Measurements from ENCODE around the gene TRIM54.
"Not testable (repeated sequence)": the region's sequence is repeated elsewhere in the genome, so short reads cannot be mapped to it uniquely, and the experiment has no call there.

Gene TRIM54

GRCh38 chr2:27288610-27289009 is 6.4 kb downstream of the TRIM54 start:
- DNase-seq, result no peak

DNA sequence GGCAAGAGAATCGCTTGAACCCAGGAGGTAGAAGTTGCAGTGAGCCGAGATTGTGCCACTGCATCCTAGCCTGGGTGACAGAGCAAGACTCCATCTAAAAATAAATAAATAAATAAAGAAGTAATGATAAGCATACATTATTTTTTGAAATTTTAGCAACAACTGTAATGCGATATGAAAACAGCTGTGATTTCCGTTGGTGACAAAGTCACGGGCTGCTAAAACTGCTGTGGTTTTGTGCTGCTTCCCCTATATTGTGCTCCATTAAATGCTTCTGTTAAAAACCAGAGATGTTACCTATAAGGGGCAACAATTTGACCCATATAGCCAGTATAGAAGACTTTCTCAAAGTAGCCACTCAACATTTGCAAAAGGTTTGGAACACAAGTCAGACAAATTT is 8.3 kb downstream of the TRIM54 start:
- no peak for DNase-seq

GRCh38 chr2:27291865-27292264 is 9.6 kb downstream of the TRIM54 start:
- DNase-seq, result no peak

- DNase-seq, result no peak
These were observed 12.7 kb downstream of the TRIM54 start for GRCh38 chr2:27294928-27295327.

DNA sequence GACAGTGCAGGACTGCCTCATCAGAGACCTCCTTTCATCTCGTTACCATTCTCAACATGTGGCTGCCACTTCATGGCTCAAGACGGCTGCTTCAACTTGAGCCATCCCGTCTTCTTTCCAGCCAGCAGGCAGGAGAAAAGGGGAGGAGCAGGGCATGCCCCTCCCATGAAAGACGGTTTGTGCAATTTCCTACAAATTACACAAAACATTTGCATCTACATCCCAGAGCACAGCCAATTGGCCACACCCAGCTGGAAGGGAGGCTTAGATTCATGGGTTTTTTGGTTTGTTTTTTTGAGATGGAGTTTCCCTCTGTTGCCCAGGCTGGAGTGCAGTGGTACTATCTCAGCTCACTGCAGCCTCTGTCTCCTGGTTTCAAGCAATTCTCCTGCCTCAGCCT is 14.3 kb downstream of the TRIM54 start:
- no peak for DNase-seq

- no peak for DNase-seq
These were observed 15.0 kb downstream of the TRIM54 start for GRCh38 chr2:27297195-27297594.

DNA sequence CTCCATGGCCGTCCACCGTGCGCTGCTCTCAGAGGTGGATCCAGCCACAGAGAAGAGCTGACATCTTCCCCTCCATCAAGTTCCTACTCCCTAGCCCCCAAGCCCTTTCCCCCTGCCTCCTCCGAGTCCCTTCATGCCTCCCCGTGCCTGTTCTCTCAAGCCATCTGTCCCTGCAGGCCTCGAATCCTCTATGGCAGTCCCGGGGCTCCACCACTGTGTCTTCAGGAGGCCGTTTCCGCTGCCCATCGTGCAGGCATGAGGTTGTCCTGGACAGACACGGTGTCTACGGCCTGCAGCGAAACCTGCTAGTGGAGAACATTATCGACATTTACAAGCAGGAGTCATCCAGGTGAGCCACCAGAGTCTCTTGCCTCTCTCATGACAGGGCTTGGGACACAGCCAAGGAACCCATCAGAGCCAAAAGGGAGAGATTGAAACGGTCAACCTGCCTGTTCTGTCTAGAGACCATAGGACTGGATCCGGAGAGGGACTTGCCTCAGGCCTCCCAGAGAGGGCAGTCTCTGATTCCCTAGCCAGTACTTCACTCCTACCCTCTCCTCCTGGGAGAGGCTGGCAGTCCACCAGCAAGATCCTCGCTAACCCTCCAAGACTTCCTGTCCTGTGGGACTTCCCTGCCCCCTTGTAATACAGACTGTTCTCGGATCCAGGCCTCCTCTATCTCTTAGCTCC is 16.3 kb downstream of the TRIM54 start:
- no peak for DNase-seq

GRCh38 chr2:27300606-27301005 is 18.4 kb downstream of the TRIM54 start:
- DNase-seq, result not testable (repeated sequence)

- peak; percentile 51 for DNase-seq
These were observed 21.1 kb downstream of the TRIM54 start for GRCh38 chr2:27303093-27304025.

DNA sequence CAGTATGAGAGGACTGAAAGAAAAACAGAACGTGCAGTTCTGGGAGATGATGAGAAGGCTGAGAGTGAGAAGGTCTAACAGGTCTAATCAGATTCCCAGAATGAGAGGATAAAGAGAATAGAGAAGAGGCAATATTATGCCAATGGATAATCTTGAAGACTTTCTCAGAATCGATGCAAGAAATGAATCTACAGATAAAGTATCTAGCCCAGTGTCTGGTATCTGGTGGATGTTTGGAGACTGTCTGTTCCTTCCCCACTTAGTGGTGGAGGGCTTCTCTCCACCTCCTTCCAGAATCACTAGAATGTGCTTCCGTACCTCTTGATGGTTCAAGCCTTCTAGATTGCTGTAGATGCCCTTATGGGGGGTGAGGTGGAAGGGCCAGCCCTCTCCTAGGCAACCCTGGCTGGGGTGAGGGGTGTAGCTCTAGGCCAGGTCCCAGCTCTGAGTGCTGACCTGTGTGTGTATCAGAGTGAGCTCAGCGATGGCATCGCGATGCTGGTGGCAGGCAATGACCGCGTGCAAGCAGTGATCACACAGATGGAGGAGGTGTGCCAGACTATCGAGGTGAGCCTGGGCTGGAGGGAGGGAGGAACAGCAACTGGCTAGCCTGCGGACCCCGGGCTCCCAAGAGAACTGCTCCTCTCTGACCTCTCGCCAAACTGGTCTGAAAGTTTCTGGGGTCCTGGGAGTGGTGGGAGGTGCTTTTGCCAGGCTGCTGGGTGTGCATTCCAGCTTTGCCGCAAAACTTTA is 22.4 kb downstream of the TRIM54 start:
- no peak for DNase-seq

GRCh38 chr2:27305516-27305915 is 23.3 kb downstream of the TRIM54 start:
- no peak for DNase-seq

DNA sequence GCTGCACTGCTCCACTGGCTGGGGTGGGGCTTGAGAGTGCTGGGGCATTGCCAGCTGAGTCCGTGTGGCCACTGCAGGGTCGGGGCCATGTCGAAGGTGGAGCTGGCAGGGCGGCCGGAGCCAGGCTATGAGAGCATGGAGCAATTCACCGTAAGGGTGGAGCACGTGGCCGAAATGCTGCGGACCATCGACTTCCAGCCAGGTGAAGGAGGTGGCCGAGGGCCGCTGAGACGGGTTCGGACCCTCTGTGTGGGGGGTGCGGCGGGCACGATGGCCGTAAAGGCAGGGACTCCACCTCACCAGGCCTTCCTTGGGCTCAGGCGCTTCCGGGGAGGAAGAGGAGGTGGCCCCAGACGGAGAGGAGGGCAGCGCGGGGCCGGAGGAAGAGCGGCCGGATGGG is 23.9 kb downstream of the TRIM54 start:
- DNase-seq, result no peak

- DNase-seq, result no peak
These were observed 24.5 kb downstream of the TRIM54 start for GRCh38 chr2:27306573-27307286.

DNA sequence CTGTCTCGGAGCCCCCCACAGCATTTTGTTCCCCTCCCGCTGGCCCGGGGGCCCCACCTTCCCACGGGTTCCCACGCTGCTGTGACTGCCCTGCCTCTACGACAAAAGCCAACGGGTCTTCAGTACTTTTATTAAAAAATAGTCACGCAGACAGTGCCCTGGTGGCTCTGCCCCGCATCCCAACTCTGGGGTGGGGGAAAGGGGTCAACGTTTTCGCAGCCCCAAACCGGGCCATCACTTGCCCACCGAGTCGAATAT is 25.0 kb downstream of the TRIM54 start:
- DNase-seq, result no peak

- no peak for DNase-seq
These were observed 25.5 kb downstream of the TRIM54 start for GRCh38 chr2:27307545-27308358.

DNA sequence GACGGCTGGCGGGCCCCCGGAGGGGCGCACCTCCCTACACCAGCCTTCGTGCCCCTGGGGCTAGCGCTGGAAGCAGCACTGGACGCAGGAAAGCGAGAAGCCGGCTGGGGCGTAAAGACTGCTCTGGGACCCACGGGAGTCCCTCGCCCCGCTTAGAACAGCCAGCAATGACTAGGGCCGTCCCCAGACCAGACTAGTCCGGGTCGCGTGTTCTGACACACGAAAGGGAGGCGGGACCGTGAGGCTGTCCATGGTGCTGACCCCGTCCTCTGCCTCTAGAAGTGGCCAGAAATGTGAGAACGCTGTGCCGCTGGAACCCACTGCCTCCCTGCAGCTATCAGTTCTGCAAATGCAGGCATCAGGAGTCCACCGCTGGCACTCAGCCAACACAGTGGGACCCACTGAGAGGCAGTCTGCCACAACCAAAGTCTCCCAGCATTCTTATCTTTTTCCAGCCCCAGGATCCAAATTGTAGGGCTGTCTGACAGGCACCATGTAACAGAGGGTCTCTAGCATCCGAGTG is 26.2 kb downstream of the TRIM54 start, which contains the start of gene UCN:
Gene UCN, minus strand, starts transcription at position 87 of the 523 bp plus-strand sequence. CDS start 550 bp downstream, outside the sequence.
- no peak for DNase-seq

- no peak for DNase-seq
These were observed 27.4 kb downstream of the TRIM54 start for GRCh38 chr2:27309651-27310050.

GRCh38 chr2:27312152-27312551 is 29.9 kb downstream of the TRIM54 start:
- no peak for DNase-seq

DNA sequence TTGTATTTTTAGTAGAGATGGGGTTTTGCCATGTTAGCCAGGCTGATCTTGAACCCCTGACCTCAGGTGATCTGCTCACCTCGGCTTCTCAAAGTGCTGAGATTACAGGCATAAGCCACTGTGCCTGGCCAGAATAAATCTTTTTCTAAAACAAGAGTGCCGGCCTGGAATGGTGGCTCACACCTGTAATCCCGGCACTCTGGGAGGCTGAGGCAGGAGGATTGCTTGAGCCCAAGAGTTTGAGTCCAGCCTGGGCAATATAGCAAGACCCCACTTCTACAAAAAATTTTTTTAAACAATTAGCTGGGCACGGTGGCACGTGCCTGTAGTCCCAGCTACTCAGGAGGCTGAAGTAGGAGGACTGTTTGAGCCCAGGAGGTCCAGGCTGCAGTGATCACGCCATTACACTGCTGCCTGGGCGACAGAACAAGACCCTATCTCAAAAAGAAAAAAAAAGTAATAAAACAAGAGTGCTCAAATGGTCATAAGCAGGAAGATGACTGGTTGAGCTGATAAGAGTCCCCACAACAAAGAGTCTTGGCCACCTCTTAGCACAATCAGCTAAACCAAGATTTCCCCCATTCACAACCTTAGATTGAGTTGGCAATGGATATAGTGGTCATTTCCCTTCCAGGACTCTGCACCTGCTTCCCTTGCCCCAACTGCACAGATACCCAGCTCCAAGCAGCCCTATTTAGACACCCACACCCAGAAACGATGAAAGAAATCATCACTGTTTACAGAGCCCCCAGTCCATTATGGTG is 31.8 kb downstream of the TRIM54 start:
- no peak for DNase-seq

DNA sequence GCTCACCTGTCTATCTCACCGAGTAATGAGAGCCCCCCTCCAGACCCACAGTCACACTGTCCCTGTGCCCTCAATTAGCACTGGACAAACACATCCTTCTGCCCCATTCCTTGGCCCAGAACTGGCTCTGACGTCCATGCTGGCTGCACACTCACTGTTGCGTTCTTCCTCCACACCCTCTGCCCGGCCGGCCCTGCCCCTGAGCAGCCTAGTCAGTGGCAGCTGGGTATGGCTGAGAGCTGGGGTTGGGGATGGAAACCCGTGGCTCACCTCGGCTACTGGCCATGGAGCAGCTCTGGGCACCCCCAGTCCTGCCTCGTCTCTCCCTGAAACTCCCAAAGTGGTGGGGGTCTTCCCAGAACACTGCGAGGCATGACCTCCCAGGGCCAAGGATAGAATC is 32.5 kb downstream of the TRIM54 start:
- no peak for DNase-seq

GRCh38 chr2:27315122-27315521 is 32.9 kb downstream of the TRIM54 start:
- no peak for DNase-seq

All from NCI-H446 treated with DMSO at 0.1 percent for 48 hours (cell line).